ENCODE measurements around the gene RHOBTB3.

- no peak for TF ChIP-seq SP1 (IDR thresholded peaks at IDR 0.05)
- TF ChIP-seq HNF4G (IDR thresholded peaks at IDR 0.05): no peak
- TF ChIP-seq CTCF (IDR thresholded peaks at IDR 0.05; ENCODE audit: low read depth, low read length, missing input control): no peak
- no peak for TF ChIP-seq TAF1 (conservative IDR thresholded peaks at IDR 0.05)
- no peak for TF ChIP-seq MAX (IDR thresholded peaks at IDR 0.05)
- TF ChIP-seq RAD21 (IDR thresholded peaks at IDR 0.05): no peak
- no peak for TF ChIP-seq GABPA (IDR thresholded peaks at IDR 0.05 in 1 of 2, conservative IDR thresholded peaks at IDR 0.05 in 1 of 2)
- TF ChIP-seq ZBTB33 (IDR thresholded peaks at IDR 0.05): no peak
- TF ChIP-seq REST (IDR thresholded peaks at IDR 0.05): no peak
Measured at GRCh38 chr5:95791751-95792150, 60.6 kb downstream of the RHOBTB3 start.
